Left lung (tissue), 10 donors: ENCODE results near the gene TRPV2. TPM values are rescaled to one million over a fixed set of nuclear protein-coding genes. Genes with fewer than 3 reads are reported as not detected.
A peak's percentile ranks its signal among the peaks of the same experiment; 100 is the strongest.
"Not testable (repeated sequence)": the region's sequence is repeated elsewhere in the genome, so short reads cannot be mapped to it uniquely, and the experiment has no call there.

Experiments used
- ATAC-seq: fragments of 200-7000 bp; cut with Tn5 transposase; one replicate; pipeline ENCODE4 v1.9.1; 2020; ENCODE audit warnings: moderate library complexity
- DNase-seq, 4 donors: peaks; one replicate each; pipeline ENCODE4 v3.0.0-alpha.2; 2013 to 2020
- H3K27ac ChIP-seq, 2 donors: fragments of 200-600 bp; sonication (generic) in 1 of 2; one replicate each; pipeline versions ENCODE4 v1.5.0 to v1.8.0; 2020 to 2021
- H3K27me3 ChIP-seq, 2 donors: fragments of 200-600 bp; sonication (generic) in 1 of 2; one replicate each; pipeline versions ENCODE4 v1.5.0 to v1.8.0; 2020 to 2021
- H3K36me3 ChIP-seq, 2 donors: fragments of 200-600 bp; sonication (generic) in 1 of 2; one replicate each; pipeline versions ENCODE4 v1.5.0 to v1.8.0; 2020 to 2021
- H3K4me1 ChIP-seq, 2 donors: fragments of 200-600 bp; one replicate each; pipeline ENCODE4 v1.8.0; 2021
- H3K4me3 ChIP-seq, 2 donors: fragments of 200-600 bp; sonication (generic) in 1 of 2; one replicate each; pipeline versions ENCODE4 v1.5.0 to v1.8.0; 2020 to 2021; ENCODE audit warnings: mild to moderate bottlenecking in 1 of 2
- H3K9me3 ChIP-seq, 2 donors: fragments of 200-600 bp; sonication (generic) in 1 of 2; one replicate each; pipeline versions ENCODE4 v1.5.0 to v1.8.0; 2020 to 2021
- intact Hi-C, 2 donors: fragments of 100-400 bp; cut with DNase I; formaldehyde crosslinking; loops; one replicate each; pipeline versions ENCODE4 v1.11.2 to v1.14.2; 2022
- polyA plus RNA-seq, 6 donors: library from polyadenylated mRNA; unstranded; fragments of 120-200 nt; gene quantifications; one replicate each; pipeline ENCODE4 v1.2.1, GENCODE V29; 2013; ENCODE audit not compliant: insufficient read length in 6 of 6
- total RNA-seq, 2 donors: library from RNA; stranded (reverse); fragmentation: NEBNext Ultra II Directional; extraction: Animal tissue kit (Norgen Biotek cat#: 25700); gene quantifications; one replicate each; pipeline ENCODE4 v1.2.1, GENCODE V29; 2021
- TF ChIP-seq, protein P1 (sequence below), 2 donors: fragments of 200-600 bp; sonication (generic) in 1 of 2; IDR thresholded peaks; one replicate each; pipeline versions ENCODE4 v1.5.0 to v1.8.0; 2021; ENCODE audit warnings: antibody characterized with exemption in 2 of 2
- donor health status: DM: no; HTN: yes; CAD: no.
- donor health status: DM: no; HTN: no; CAD: no.

Gene TRPV2
- total and polyA plus RNA-seq, 8 donors: 9.2 to 97.7 (median 12.2) TPM

DNA sequence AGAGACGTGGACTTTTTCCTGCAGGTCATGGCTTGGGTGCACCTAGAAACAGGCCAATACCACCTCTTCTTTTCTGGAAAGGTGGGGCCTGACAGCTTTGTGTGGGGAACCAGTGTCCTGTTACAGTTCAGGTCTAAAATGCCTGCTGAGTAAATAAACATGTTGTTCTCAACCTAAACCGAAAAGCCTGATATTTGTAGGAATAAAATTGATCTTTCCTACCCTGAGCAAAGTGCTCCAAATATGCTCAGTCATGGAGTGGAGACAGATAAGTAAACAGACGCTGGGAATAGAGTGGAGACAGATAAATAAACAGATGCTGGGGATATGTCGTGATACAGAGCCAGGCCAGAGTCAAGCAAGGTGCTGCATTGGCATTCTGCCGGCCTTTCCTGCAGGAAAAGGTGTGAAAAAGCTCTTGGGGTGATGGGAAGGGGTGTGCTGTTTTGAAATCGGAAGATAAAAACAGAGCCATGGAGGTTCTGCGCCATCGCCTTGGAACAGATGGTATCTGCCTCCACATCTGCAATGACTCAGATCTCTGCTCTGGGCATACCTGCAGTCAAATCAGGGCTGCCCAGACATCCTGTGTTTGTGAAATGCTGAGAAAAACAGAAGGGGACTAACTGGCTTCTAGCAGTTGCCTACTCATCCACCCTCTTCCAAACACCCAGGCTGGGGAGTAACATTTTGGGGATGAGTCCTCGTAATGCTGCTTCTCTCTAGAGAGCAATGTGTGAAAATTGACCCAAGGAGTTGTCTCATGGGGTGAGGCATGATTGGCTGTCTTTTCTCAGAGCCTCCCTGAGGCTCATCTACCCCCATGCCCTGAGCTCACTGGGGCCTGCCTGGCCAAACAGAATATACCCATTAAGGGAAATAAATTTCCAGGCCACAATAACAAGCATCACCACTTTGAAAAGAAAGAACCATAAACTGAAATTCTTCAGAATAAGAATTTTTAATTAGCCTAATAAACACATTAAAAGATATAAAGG, 16.8 kb upstream of the TRPV2 start:
- no peak overlapping the region for H3K4me3 ChIP-seq
- intact Hi-C loops: no loop called here
- no peak for ATAC-seq
- no peaks in the 10 kb centered on the region for H3K9me3 ChIP-seq
- no peak for DNase-seq
- H3K27ac ChIP-seq: no peak overlapping the region
- H3K36me3 ChIP-seq: no peaks in the 10 kb centered on the region
- TF ChIP-seq, protein P1, sequence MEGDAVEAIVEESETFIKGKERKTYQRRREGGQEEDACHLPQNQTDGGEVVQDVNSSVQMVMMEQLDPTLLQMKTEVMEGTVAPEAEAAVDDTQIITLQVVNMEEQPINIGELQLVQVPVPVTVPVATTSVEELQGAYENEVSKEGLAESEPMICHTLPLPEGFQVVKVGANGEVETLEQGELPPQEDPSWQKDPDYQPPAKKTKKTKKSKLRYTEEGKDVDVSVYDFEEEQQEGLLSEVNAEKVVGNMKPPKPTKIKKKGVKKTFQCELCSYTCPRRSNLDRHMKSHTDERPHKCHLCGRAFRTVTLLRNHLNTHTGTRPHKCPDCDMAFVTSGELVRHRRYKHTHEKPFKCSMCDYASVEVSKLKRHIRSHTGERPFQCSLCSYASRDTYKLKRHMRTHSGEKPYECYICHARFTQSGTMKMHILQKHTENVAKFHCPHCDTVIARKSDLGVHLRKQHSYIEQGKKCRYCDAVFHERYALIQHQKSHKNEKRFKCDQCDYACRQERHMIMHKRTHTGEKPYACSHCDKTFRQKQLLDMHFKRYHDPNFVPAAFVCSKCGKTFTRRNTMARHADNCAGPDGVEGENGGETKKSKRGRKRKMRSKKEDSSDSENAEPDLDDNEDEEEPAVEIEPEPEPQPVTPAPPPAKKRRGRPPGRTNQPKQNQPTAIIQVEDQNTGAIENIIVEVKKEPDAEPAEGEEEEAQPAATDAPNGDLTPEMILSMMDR (IDR thresholded peaks at IDR 0.05): no peak
- H3K27me3 ChIP-seq: no peaks in the 10 kb centered on the region
- H3K4me1 ChIP-seq: no peaks in the 10 kb centered on the region

GRCh38 chr17:16403847-16404246, 11.5 kb upstream of the TRPV2 start:
- H3K36me3 ChIP-seq, H3K27ac ChIP-seq, H3K9me3 ChIP-seq, intact Hi-C loops, DNase-seq, ATAC-seq, H3K4me3 ChIP-seq: not testable (repeated sequence)
- H3K4me1 ChIP-seq: peaks cover 0 to 20% of the 10 kb centered on the region in 2 donors
- peaks cover 0 to 30% of the 10 kb centered on the region in 2 donors for H3K27me3 ChIP-seq

DNA sequence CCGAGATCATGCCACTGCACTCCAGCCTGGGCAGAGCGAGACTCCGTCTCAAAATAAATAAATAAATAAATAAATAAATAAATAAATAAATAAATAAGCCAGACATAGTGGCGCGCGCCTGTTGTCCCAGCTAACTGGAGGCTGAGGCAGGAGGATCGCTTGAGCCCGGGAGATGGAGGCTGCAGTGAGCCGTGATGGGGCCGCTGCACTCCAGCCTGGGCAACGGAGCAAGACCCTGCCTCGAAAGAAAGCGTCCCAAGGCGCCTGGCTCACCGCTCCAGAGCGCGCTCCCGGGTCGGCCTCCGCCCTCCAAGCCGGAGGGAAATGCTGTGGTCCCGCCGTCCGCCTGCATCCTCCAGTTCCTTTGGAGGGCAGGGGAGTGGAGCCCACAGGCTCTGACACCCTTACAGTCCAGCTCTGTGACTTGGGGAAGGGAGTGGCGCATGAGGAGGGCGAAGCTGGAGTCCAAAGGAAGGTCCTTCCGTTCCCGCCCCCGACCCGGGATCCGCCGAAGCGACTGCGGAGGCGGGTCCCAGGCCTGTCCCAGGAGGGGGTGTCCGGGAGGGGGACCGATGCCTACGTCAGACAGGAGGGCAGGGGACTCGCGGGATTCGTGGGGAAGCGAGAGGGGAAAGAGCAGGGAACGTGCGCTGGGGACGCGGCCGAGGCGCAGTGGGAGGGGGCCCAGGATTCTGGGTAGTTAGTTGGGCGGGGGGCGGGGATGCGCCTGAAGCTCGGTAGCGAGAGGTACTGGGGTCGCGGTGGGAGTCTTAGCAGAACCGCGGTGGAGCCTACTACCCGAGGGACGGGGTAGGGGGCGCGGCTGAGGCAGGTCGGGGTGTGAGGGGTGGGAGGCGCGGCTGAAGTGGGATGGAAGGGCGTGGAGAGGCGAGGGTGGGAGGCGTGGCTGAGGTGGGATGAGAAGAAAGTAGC, 8.4 kb upstream of the TRPV2 start:
- intact Hi-C loops: no loop called here

GRCh38 chr17:16407911-16408588, 7.3 kb upstream of the TRPV2 start:
- DNase-seq (peak in 2 of 4 donors; percentile 50 to 70), ATAC-seq (peak; percentile 28)
- peaks cover 0 to 30% of the 10 kb centered on the region in 2 donors for H3K27me3 ChIP-seq
- H3K27ac ChIP-seq: peak overlapping the region; percentile 50 to 65
- H3K9me3 ChIP-seq: no peaks in the 10 kb centered on the region
- TF ChIP-seq, protein P1 (IDR thresholded peaks at IDR 0.05): no peak
- H3K4me3 ChIP-seq: no peak overlapping the region
- no peaks in the 10 kb centered on the region for H3K36me3 ChIP-seq
- H3K4me1 ChIP-seq: peaks cover 0 to 20% of the 10 kb centered on the region in 2 donors
- intact Hi-C loops: no loop called here

More for the DNA sequence above, 8.4 kb upstream of the TRPV2 start:
- H3K4me3 ChIP-seq: peak overlapping the region; percentile 31 to 45
- peaks cover 0 to 30% of the 10 kb centered on the region in 2 donors for H3K27me3 ChIP-seq
- ATAC-seq: peak; percentile 60
- peaks cover 0 to 20% of the 10 kb centered on the region in 2 donors for H3K4me1 ChIP-seq
- peak in 3 of 4 donors; percentile 56 to 82 (median 77) for DNase-seq
- no peaks in the 10 kb centered on the region for H3K36me3 ChIP-seq
- peak overlapping the region; percentile 70 to 76 for H3K27ac ChIP-seq
- no peaks in the 10 kb centered on the region for H3K9me3 ChIP-seq
- TF ChIP-seq, protein P1 (IDR thresholded peaks at IDR 0.05): no peak

DNA sequence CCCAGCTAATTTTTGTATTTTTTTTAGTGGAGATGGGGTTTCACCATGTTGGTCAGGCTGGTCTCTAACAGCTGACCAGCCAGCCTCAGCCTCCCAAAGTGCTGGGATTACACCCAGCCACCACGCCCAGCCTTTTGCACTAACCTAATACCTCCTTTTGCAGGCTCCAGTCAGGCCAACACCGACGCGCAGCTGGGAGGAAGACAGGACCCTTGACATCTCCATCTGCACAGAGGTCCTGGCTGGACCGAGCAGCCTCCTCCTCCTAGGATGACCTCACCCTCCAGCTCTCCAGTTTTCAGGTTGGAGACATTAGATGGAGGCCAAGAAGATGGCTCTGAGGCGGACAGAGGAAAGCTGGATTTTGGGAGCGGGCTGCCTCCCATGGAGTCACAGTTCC, 2.0 kb downstream of the TRPV2 start:
- TF ChIP-seq, protein P1 (IDR thresholded peaks at IDR 0.05): no peak
- Histone ChIP-seq H3K27ac (peak overlapping the region in 1 of 2 donors; percentile 93), H3K4me3 (no peak overlapping the region), H3K36me3 (peaks cover 0 to 52% of the 10 kb centered on the region in 2 donors), H3K9me3 (no peaks in the 10 kb centered on the region), H3K4me1 (peaks cover 22 to 44% of the 10 kb centered on the region in 2 donors), H3K27me3 (no peaks in the 10 kb centered on the region)
- intact Hi-C loops: no loop called here
- ATAC-seq (no peak), DNase-seq (no peak)
